WTC11 (cell line): Measurements from ENCODE around the gene PEX10. TPM values are rescaled to one million over a fixed set of nuclear protein-coding genes. Genes with fewer than 3 reads are reported as not detected.
A peak's percentile ranks its signal among the peaks of the same experiment; 100 is the strongest.

ENCODE experiments used
- ATAC-seq: fragments of 200-7000 bp; cut with Tn5 transposase; 2 replicates; pipeline ENCODE4 v1.10.0; 2021; ENCODE audit warnings: mild to moderate bottlenecking, moderate library complexity
- CTCF ChIA-PET: fragments of 300-600 bp; sonication (Branson Sonifier 250); formaldehyde crosslinking; loops from one replicate; lab custom pipeline; 2021; ENCODE audit warnings: antibody characterized with exemption; lab: Charles Lee
- POLR2A ChIA-PET: fragments of 350-600 bp; sonication (Branson Sonifier 250); formaldehyde crosslinking; loops from one replicate; lab custom pipeline; 2021; ENCODE audit warnings: antibody characterized with exemption; lab: Charles Lee
- DNase-seq: peaks from one replicate; pipeline ENCODE4 v3.0.0; 2021; ENCODE audit warnings: low spot score
- H3K27ac Mint-ChIP-seq: 2 replicates; pipeline ENCODE4 v1.8.0; 2021; ENCODE audit warnings: mixed read lengths
- H3K27me3 Mint-ChIP-seq: 2 replicates; pipeline ENCODE4 v1.8.0; 2021; ENCODE audit warnings: low read depth, mild to moderate bottlenecking, moderate library complexity, mixed read lengths
- H3K36me3 Mint-ChIP-seq: 2 replicates; pipeline ENCODE4 v1.8.0; 2021; ENCODE audit warnings: mixed read lengths
- H3K4me1 Mint-ChIP-seq: 2 replicates; pipeline ENCODE4 v1.8.0; 2022; ENCODE audit warnings: mixed read lengths
- H3K4me3 Mint-ChIP-seq: 2 replicates; pipeline ENCODE4 v1.8.0; 2021; ENCODE audit warnings: mild to moderate bottlenecking, moderate library complexity, mixed read lengths
- H3K9me3 Mint-ChIP-seq: 2 replicates; pipeline ENCODE4 v1.8.0; 2021; ENCODE audit warnings: mixed read lengths
- CDX4 ChIP-seq: fragments of 250-450 bp; sonication (Bioruptor Pico); IDR thresholded peaks from 2 replicates; pipeline ENCODE4 v1.9.0; 2021; ENCODE audit warnings: moderate library complexity, mild to moderate bottlenecking, inconsistent platforms, borderline replicate concordance
- CREM ChIP-seq: sonication (generic); formaldehyde crosslinking; IDR thresholded peaks from 2 replicates; pipeline ENCODE4 v1.8.1; 2022; ENCODE audit warnings: mild to moderate bottlenecking, missing genetic modification reagents, moderate library complexity
- CTCF ChIP-seq: fragments of 200-600 bp; IDR thresholded peaks from 2 replicates; pipeline ENCODE4 v1.8.0; 2022; ENCODE audit warnings: antibody characterized with exemption
- FOXK1 ChIP-seq: sonication (generic); formaldehyde crosslinking; IDR thresholded peaks from 2 replicates; pipeline ENCODE4 v1.8.0; 2022; ENCODE audit warnings: mild to moderate bottlenecking, moderate library complexity, missing genetic modification reagents
- FOXP1 ChIP-seq: sonication (generic); formaldehyde crosslinking; IDR thresholded peaks from 2 replicates; pipeline ENCODE4 v1.8.0; 2022; ENCODE audit warnings: missing genetic modification reagents, mild to moderate bottlenecking, moderate library complexity, borderline replicate concordance
- GABPB1 ChIP-seq: sonication (generic); formaldehyde crosslinking; IDR thresholded peaks from 2 replicates; pipeline ENCODE4 v1.8.1; 2023; ENCODE audit warnings: mild to moderate bottlenecking, missing genetic modification reagents
- HMGA2 ChIP-seq: fragments of 250-450 bp; sonication (Bioruptor Pico); IDR thresholded peaks from 2 replicates; pipeline ENCODE4 v1.4.0; 2021; ENCODE audit warnings: mild to moderate bottlenecking, moderate library complexity
- MXD4 ChIP-seq: fragments of 250-450 bp; sonication (Bioruptor Pico); IDR thresholded peaks from 2 replicates; pipeline ENCODE4 v1.8.0; 2021; ENCODE audit warnings: mild to moderate bottlenecking, moderate library complexity, borderline replicate concordance
- MYBL2 ChIP-seq: sonication (generic); formaldehyde crosslinking; IDR thresholded peaks from 2 replicates; pipeline ENCODE4 v1.8.1; 2023; ENCODE audit warnings: mild to moderate bottlenecking, moderate library complexity, missing genetic modification reagents
- NR1H2 ChIP-seq: sonication (generic); formaldehyde crosslinking; IDR thresholded peaks from 2 replicates; pipeline ENCODE4 v1.9.0; 2021; ENCODE audit warnings: mild to moderate bottlenecking, moderate library complexity, missing genetic modification reagents
- NR3C1 ChIP-seq: sonication (generic); formaldehyde crosslinking; conservative IDR thresholded peaks from 2 replicates; pipeline ENCODE4 v1.8.1; 2023; ENCODE audit warnings: low read depth, mild to moderate bottlenecking, missing genetic modification reagents
- PRRX2 ChIP-seq: fragments of 250-450 bp; sonication (Bioruptor Pico); IDR thresholded peaks from 2 replicates; pipeline ENCODE4 v1.8.0; 2021; ENCODE audit warnings: mild to moderate bottlenecking
- SMAD3 ChIP-seq: sonication (generic); formaldehyde crosslinking; IDR thresholded peaks from 2 replicates; pipeline ENCODE4 v1.8.0; 2022; ENCODE audit warnings: missing genetic modification reagents, mild to moderate bottlenecking, borderline replicate concordance
- TEAD1 ChIP-seq: sonication (generic); formaldehyde crosslinking; IDR thresholded peaks from 2 replicates; pipeline ENCODE4 v1.8.0; 2022; ENCODE audit warnings: mild to moderate bottlenecking, missing genetic modification reagents
- TEAD4 ChIP-seq: sonication (generic); formaldehyde crosslinking; IDR thresholded peaks from 2 replicates; pipeline ENCODE4 v1.8.0; 2022; ENCODE audit warnings: mild to moderate bottlenecking, missing genetic modification reagents
- ZBTB21 ChIP-seq: sonication (generic); formaldehyde crosslinking; IDR thresholded peaks from 2 replicates; pipeline ENCODE4 v1.8.1; 2023; ENCODE audit warnings: mild to moderate bottlenecking, missing genetic modification reagents, borderline replicate concordance
- ZNF121 ChIP-seq: sonication (generic); formaldehyde crosslinking; IDR thresholded peaks from 2 replicates; pipeline ENCODE4 v1.8.0; 2023; ENCODE audit warnings: missing genetic modification reagents
- ZNF138 ChIP-seq: sonication (generic); formaldehyde crosslinking; conservative IDR thresholded peaks from 2 replicates; pipeline ENCODE4 v1.8.1; 2022; ENCODE audit warnings: mild to moderate bottlenecking, moderate library complexity, missing genetic modification reagents
- ZNF232 ChIP-seq: sonication (generic); formaldehyde crosslinking; IDR thresholded peaks from 2 replicates; pipeline ENCODE4 v1.8.0; 2022; ENCODE audit warnings: mild to moderate bottlenecking, missing genetic modification reagents
- ZNF263 ChIP-seq: sonication (generic); formaldehyde crosslinking; IDR thresholded peaks from 2 replicates; pipeline ENCODE4 v1.8.1; 2022; ENCODE audit warnings: low read depth, mild to moderate bottlenecking, moderate library complexity, missing genetic modification reagents
- ZNF416 ChIP-seq: fragments of 250-450 bp; sonication (Bioruptor Pico); IDR thresholded peaks from 2 replicates; pipeline ENCODE4 v1.9.0; 2021; ENCODE audit warnings: mild to moderate bottlenecking, inconsistent platforms
- ZNF423 ChIP-seq: fragments of 250-450 bp; sonication (Bioruptor Pico); IDR thresholded peaks from 2 replicates; pipeline ENCODE4 v2.1.2; 2022; ENCODE audit warnings: mild to moderate bottlenecking, moderate library complexity
- ZNF671 ChIP-seq: fragments of 250-450 bp; sonication (Bioruptor Pico); IDR thresholded peaks from 2 replicates; pipeline ENCODE4 v1.8.0; 2021; ENCODE audit warnings: mild to moderate bottlenecking
- ZSCAN18 ChIP-seq: fragments of 250-450 bp; sonication (Bioruptor Pico); IDR thresholded peaks from 2 replicates; pipeline ENCODE4 v2.1.2; 2022; ENCODE audit warnings: mild to moderate bottlenecking, moderate library complexity
- total RNA-seq: library from RNA; stranded (reverse); gene quantifications from 3 replicates; pipeline ENCODE4 v1.2.3, GENCODE V29; 2021
- TF ChIP-seq, protein P1 (sequence below): sonication (generic); formaldehyde crosslinking; IDR thresholded peaks from 2 replicates; pipeline ENCODE4 v1.8.0; 2022; ENCODE audit warnings: mild to moderate bottlenecking, missing genetic modification reagents
- TF ChIP-seq, protein P2 (sequence below): sonication (generic); formaldehyde crosslinking; conservative IDR thresholded peaks from 2 replicates; pipeline ENCODE4 v1.8.1; 2022; ENCODE audit warnings: mild to moderate bottlenecking, missing genetic modification reagents

The PEX10 gene
- total RNA-seq, 1 experiment from 2014 or later, result 29.3 TPM

- ATAC-seq (no peak), DNase-seq (no peak)
- H3K4me3 Mint-ChIP-seq, result peak overlapping the region; percentile 81
- TF ChIP-seq, protein P1, sequence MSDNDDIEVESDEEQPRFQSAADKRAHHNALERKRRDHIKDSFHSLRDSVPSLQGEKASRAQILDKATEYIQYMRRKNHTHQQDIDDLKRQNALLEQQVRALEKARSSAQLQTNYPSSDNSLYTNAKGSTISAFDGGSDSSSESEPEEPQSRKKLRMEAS (CRISPR knock-in tag), result no peak
- TF ChIP-seq CREM (no peak), GABPB1 (CRISPR knock-in tag) (no peak), FOXK1 (CRISPR knock-in tag) (no peak), ZNF671 (CRISPR knock-in tag) (no peak), ZNF138 (CRISPR knock-in tag) (no peak), ZNF232 (CRISPR knock-in tag) (no peak), ZNF423 (CRISPR knock-in tag) (no peak), ZNF263 (CRISPR knock-in tag) (no peak), CTCF (no peak)
- TF ChIP-seq, protein P2, sequence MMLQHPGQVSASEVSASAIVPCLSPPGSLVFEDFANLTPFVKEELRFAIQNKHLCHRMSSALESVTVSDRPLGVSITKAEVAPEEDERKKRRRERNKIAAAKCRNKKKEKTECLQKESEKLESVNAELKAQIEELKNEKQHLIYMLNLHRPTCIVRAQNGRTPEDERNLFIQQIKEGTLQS (CRISPR knock-in tag), result no peak
- peaks cover 17% of the 10 kb centered on the region for H3K4me1 Mint-ChIP-seq
- H3K36me3 Mint-ChIP-seq, result peaks cover 8% of the 10 kb centered on the region; the same call in 1 of the 2 replicates
- POLR2A ChIA-PET, result no interaction called here
- H3K27ac Mint-ChIP-seq, result peak overlapping the region; percentile 23; the same call in 1 of the 2 replicates
- no peaks in the 10 kb centered on the region for H3K27me3 Mint-ChIP-seq
- H3K9me3 Mint-ChIP-seq, result no peaks in the 10 kb centered on the region
- CTCF ChIA-PET, result interaction anchor here (1.1 to 1.6 kb wide), 2 partner anchors 8 to 195 kb away, joined by 3 to 6 read pairs; partner anchors contain the start of gene FAAP20
Measured at GRCh38 chr1:2389644-2390043, 22.7 kb downstream of the PEX10 start.

DNA sequence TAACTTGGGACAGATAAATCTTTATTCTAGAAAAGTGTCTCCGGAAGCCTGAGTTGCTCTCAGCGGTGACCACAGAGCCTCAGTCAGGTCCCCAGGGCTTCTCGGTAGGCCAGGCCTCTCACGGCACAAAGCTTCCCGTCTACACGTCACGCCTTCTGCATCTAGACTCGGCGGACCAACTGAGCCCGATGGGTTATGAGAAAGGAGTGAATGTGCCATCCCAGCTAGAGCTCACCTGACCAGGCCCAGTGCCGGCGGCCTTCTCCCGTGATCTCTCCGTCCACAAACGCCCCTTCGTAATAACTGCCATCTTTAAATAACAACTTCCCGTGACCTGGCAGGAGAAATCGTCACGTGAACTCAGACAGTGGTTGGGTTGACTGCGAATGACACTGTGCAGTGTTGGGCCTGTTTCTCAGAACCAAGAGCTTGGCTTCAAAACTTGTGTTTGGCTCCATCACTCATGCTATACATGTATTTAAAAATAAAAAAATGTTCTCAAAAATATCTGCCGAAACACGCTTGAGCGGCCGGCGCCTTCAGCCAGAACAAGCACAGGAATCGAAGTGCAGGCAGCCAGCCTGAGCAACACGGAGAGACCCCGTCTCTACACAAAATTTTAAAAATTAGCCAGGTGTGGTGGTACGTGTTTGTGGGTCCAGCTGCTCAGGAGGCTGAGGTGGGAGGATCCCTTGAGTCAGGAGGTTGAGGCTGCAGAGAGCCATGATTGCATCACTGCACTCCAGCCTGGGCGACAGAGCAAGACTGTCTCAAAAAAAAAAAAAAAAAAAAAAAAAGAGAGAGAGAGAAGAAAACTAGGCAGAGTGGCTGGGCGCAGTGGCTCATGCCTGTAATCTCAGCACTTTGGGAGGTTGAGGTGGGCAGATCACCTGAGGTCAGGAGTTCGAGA, 24.1 kb downstream of the PEX10 start:
- DNase-seq (no peak), ATAC-seq (no peak)
- H3K27me3 Mint-ChIP-seq, result no peaks in the 10 kb centered on the region
- CTCF ChIA-PET, result no interaction called here
- H3K27ac Mint-ChIP-seq, result no peak overlapping the region; the same call in 1 of the 2 replicates
- H3K9me3 Mint-ChIP-seq, result no peaks in the 10 kb centered on the region
- no peak overlapping the region for H3K4me3 Mint-ChIP-seq
- peaks cover 4% of the 10 kb centered on the region; the same call in 1 of the 2 replicates for H3K36me3 Mint-ChIP-seq
- POLR2A ChIA-PET, result interaction anchor here (0.7 kb wide), 1 partner anchor 1083 kb away, joined by 7 read pairs; no protein-coding TSS in a partner anchor
- peaks cover 17% of the 10 kb centered on the region for H3K4me1 Mint-ChIP-seq
- TF ChIP-seq NR1H2, result no peak
- TF ChIP-seq ZNF121 (CRISPR knock-in tag), result no peak
- TF ChIP-seq FOXP1 (CRISPR knock-in tag), result no peak
- no peak for TF ChIP-seq PRRX2 (CRISPR knock-in tag)
- no peak for TF ChIP-seq ZNF416 (CRISPR knock-in tag)
- TF ChIP-seq MYBL2 (CRISPR knock-in tag), result no peak
- TF ChIP-seq SMAD3, result no peak
- no peak for TF ChIP-seq MXD4
- TF ChIP-seq HMGA2, result no peak
- TF ChIP-seq ZSCAN18 (CRISPR knock-in tag), result no peak
- no peak for TF ChIP-seq ZBTB21
- no peak for TF ChIP-seq TEAD1
- TF ChIP-seq NR3C1 (CRISPR knock-in tag), result no peak
- no peak for TF ChIP-seq TEAD4 (CRISPR knock-in tag)
- no peak for TF ChIP-seq CDX4 (CRISPR knock-in tag)
